Keratinocyte (primary cell): ENCODE results near the gene IL31RA.

ENCODE experiments used
- EZH2 ChIP-seq: IDR thresholded peaks from one replicate; pipeline ENCODE4 v1.6.1; 2012; ENCODE audit warnings: inconsistent platforms, mild to moderate bottlenecking, low read length, moderate library complexity
- TF ChIP-seq, protein P1 (sequence below), 3 experiments: IDR thresholded peaks in 1 of 3; conservative IDR thresholded peaks in 1 of 3; optimal IDR thresholded peaks in 1 of 3; 2 replicates in 2 of 3; 3 replicates in 1 of 3; pipeline versions ENCODE3 to v1.5.1; 2011; ENCODE audit warnings: low read length in 3 of 3, mild to moderate bottlenecking in 3 of 3, moderate library complexity in 2 of 3, control low read depth in 1 of 3, inconsistent platforms in 1 of 3; ENCODE audit not compliant: insufficient read depth in 2 of 3; ENCODE audit errors: extremely low read depth in 1 of 3

DNA sequence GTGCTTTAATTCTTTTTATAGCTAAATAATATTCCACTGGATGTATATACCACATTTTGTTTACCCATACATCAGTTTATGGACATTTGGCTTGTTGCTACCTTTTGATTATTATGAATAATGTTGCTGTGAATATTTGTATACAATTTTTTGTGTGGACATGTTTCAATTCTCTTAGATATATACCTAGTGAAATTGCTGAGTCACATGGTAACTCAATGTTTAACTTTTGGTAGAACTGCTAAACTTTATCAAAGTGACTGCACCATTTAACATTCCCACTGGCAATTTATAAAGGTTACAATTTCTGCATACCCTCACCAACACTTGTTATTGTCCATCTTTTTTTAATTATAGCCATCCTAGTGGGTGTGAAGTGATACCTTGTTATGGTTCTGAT, 22.1 kb downstream of the IL31RA start:
- TF ChIP-seq, protein P1, sequence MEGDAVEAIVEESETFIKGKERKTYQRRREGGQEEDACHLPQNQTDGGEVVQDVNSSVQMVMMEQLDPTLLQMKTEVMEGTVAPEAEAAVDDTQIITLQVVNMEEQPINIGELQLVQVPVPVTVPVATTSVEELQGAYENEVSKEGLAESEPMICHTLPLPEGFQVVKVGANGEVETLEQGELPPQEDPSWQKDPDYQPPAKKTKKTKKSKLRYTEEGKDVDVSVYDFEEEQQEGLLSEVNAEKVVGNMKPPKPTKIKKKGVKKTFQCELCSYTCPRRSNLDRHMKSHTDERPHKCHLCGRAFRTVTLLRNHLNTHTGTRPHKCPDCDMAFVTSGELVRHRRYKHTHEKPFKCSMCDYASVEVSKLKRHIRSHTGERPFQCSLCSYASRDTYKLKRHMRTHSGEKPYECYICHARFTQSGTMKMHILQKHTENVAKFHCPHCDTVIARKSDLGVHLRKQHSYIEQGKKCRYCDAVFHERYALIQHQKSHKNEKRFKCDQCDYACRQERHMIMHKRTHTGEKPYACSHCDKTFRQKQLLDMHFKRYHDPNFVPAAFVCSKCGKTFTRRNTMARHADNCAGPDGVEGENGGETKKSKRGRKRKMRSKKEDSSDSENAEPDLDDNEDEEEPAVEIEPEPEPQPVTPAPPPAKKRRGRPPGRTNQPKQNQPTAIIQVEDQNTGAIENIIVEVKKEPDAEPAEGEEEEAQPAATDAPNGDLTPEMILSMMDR (optimal IDR thresholded peaks at IDR 0.05 in 1 of 3, IDR thresholded peaks at IDR 0.05 in 1 of 3, conservative IDR thresholded peaks at IDR 0.05 in 1 of 3; ENCODE audit: extremely low read depth in 1 of 3, insufficient read depth in 2 of 3, low read length in 3 of 3): no peak
- TF ChIP-seq EZH2: no peak
